HG03060 (cell line): ENCODE measurements around the gene ERBB4.

Source experiments
- ATAC-seq: cut with Tn5 transposase; IDR thresholded peaks from one replicate; pipeline ENCODE4 v1.9.1; 2021; ENCODE audit warnings: low read depth, moderate number of reproducible peaks; ENCODE audit not compliant: unreplicated experiment

Gene ERBB4

DNA sequence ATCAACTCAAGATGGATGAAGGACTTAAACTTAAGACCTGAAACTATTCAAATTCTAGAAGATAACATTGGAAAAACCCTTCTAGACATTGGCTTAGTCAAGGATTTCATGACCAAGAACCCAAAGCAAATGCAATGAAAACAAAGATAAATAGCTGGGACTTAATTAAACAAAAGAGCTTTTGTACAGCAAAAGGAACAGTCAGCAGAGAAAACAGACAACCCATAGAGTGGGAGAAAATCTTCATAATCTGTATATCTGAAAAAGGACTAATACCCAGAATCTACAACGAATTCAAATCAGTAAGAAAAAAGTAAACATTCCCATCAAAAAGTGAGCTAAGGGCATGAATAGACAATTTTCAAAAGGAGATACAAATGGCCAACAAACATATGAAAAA is 171.2 kb downstream of the ERBB4 start:
- ATAC-seq = no peak

GRCh38 chr2:212364112-212364985 is 174.3 kb downstream of the ERBB4 start:
- no peak for ATAC-seq

DNA sequence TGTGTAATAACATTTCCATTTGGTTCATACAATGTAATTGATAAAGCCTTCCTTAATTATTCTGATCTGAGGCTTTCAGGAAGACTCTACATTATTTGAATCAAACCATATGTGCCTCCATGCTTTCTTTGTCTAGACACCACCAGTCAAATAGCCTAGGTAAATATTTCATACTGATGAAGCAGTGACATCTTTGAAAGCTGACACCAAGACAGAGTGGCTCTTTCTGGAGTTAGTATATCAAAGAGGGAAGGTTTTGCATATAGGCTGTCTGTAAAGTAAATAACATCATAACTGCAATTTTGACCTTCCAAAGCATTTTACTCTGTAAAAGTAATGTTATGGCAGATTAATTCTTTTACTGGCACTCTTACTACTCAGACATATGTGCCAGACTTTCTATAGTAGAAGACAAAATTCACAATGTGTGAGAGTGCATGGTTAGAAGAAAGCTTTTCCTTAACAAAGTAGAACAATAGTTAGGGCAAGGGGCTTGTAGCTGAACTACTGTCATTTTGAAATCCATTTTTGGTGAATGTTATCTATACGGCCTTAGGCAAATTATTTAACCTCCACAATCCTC is 177.3 kb downstream of the ERBB4 start:
- no peak for ATAC-seq

GRCh38 chr2:212360068-212360460 is 178.5 kb downstream of the ERBB4 start:
- no peak for ATAC-seq

DNA sequence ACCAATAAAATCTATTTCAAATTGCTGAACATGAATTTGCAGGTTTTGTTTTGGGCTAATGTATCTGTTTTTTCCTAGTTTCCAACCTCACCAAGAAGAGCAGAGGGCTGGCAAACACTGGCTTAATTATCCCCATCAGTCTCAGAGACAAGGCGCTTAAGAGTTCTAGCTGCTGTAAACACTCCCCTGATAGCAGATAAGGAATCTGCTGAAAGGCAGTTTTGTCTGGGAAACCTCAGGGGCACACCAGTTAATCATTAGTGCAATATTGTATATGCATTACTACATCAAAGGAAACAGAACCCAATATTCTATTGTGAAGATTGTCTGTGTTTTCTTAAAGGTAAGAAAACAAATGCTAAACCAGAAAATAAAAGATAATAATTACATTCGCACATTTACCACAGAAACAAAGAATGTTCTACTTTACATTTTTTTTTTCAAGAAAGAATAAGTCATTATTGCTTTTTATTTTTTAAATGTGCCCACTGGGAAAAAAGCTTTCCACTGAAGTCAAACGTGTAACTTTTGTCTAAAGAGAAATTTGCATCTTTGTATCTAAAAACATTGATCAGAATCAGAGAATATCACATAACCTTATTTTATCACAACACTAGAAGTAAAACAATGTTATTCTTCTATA is 179.1 kb downstream of the ERBB4 start:
- no peak for ATAC-seq

DNA sequence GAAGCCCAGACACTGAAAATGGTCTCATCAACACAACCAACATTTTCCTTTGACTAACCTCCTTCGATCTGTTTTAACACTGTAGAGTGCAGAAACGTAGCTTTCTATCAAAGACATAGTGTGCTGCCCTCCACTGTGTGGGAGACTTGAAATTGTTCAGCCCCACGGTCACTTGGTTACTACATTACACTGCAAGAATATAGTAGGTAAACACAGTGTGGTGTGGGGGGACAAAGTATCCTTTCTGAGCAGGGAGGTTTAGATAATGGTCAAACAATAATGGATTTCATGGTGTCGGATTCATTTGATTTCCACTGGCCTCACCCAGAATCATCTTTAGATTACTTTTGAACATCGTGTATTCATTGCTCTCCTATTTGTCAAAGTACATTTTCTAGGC is 181.0 kb downstream of the ERBB4 start:
- no peak for ATAC-seq

DNA sequence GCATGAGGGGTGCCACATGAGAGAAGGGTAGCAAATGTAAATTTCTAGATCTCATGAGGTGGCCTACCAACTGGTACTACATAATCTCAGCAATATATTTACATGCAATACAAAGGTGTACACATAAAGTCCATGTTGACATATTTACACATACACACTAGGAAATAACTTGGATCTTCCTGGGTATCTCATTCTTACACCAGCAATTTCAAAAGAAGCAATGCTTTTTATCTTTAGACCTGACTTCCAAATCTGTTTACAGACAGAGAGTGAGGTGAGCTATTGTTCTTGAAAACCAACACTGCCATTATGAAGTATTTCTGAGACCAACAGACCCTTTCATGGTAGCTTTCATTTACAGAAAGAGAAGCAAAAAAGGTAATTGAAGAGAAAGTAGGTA is 184.2 kb downstream of the ERBB4 start:
- ATAC-seq = no peak

DNA sequence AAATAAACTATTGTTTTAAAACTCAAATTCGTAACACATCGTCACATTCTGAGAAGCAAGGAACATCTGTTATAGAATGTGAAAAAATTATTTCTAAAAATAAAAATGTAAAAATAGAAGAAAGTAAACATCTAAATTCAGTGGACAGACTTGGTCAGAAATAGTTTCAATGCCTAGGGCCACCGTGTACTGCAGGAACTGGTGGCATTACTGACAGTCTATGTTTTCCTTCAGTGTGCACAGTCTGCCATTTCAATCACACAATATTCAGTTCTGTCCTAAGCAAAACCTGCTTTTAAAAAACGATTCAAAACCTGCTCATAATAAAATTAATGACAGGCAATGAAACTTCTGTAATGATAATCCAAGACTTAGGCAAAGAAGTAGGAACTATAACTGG is 190.1 kb downstream of the ERBB4 start:
- no peak for ATAC-seq

DNA sequence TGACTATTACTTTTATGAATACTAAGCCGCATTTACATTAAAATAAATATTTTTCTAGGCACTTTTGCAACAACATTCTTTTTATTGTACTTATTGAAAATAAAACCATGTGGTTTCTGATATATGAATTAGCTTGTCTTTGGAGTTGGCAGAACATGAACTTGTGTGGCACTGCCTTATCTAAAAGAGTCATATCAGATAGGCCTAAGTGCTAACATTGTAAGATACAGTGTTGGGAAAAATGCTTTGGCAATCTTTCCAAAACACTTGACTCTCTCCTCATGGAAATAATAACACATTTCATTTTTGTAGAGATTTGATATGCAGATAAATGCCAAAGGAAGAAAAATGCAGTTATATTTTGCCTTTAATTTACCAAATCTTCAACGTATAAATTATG is 191.7 kb downstream of the ERBB4 start:
- no peak for ATAC-seq

- no peak for ATAC-seq
Observed at GRCh38 chr2:212345966-212346365, 192.6 kb downstream of the ERBB4 start.

- ATAC-seq = no peak
Observed at GRCh38 chr2:212344131-212344530, 194.5 kb downstream of the ERBB4 start.

DNA sequence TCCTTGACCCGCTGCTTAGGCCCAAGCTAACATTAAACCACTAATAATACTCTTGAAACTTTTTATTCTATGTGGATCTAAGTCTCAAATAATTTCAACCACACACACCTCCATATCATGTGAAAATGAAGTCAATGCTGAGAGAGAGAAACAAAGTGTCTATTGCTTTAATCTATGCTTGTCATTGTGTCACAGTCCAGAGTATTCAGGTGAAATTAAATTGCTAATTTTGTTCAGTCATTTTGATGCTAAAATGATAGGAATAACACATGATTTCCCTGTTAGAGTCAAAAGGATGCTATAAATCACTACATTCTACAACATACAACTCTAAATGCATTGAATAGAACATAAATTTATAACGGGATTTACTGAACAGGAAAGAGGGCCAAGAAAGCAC is 195.4 kb downstream of the ERBB4 start:
- no peak for ATAC-seq

- ATAC-seq = no peak
Observed at GRCh38 chr2:212337486-212338343, 200.9 kb downstream of the ERBB4 start.

GRCh38 chr2:212337036-212337435 is 201.6 kb downstream of the ERBB4 start:
- ATAC-seq = no peak

GRCh38 chr2:212330263-212330662 is 208.3 kb downstream of the ERBB4 start:
- ATAC-seq = no peak

- no peak for ATAC-seq
Observed at GRCh38 chr2:212328712-212329496, 209.7 kb downstream of the ERBB4 start.

GRCh38 chr2:212328136-212328535 is 210.5 kb downstream of the ERBB4 start:
- ATAC-seq = no peak

- no peak for ATAC-seq
Observed at GRCh38 chr2:212327171-212327809, 211.3 kb downstream of the ERBB4 start.

DNA sequence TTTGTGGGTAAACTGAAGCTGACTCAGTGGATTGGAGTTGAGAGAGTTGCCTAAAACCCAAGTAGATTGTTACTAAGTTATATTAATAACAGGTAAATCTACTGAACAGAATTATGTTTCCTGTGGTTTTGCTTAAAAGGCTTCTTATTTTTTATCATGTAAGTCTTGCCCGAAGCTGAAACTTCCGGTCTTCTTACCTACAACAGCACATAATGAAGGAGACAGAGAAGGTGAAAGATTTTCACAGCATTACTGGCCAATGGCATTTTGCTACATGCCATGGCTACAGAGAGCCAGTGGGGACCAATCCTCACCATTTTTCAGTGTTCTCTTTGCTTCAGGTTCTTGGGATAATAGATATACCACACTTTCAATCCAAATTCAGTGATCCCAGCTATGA is 220.0 kb downstream of the ERBB4 start:
- no peak for ATAC-seq

DNA sequence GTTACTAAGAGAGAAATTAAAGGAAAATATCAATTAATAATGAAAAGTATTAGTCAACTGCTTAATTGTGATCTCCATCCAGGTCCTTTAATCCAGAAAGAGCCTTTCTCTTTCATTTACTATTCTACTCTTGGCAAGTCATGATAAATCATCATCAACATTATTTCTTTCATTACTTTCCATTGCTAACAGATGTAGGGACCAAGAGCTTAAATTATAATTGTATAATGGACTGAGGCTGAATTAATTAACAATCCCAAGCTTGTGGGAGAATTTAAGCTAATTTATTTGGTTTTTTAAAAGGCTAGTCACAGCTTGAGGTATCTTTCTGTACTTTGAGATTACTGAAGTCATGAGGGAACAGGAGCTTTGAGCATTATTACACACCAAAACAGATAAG is 223.9 kb downstream of the ERBB4 start:
- no peak for ATAC-seq
